GM12874 (cell line): Measurements from ENCODE around the gene ANO7.

Experiments used
- TF ChIP-seq, protein P1 (sequence below): IDR thresholded peaks from 2 replicates; pipeline ENCODE4 v1.5.1; 2011; ENCODE audit warnings: low read depth, mild to moderate bottlenecking, control low read depth, low read length, moderate library complexity; ENCODE audit not compliant: insufficient read depth

Gene ANO7, protein sequence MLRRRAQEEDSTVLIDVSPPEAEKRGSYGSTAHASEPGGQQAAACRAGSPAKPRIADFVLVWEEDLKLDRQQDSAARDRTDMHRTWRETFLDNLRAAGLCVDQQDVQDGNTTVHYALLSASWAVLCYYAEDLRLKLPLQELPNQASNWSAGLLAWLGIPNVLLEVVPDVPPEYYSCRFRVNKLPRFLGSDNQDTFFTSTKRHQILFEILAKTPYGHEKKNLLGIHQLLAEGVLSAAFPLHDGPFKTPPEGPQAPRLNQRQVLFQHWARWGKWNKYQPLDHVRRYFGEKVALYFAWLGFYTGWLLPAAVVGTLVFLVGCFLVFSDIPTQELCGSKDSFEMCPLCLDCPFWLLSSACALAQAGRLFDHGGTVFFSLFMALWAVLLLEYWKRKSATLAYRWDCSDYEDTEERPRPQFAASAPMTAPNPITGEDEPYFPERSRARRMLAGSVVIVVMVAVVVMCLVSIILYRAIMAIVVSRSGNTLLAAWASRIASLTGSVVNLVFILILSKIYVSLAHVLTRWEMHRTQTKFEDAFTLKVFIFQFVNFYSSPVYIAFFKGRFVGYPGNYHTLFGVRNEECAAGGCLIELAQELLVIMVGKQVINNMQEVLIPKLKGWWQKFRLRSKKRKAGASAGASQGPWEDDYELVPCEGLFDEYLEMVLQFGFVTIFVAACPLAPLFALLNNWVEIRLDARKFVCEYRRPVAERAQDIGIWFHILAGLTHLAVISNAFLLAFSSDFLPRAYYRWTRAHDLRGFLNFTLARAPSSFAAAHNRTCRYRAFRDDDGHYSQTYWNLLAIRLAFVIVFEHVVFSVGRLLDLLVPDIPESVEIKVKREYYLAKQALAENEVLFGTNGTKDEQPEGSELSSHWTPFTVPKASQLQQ

DNA sequence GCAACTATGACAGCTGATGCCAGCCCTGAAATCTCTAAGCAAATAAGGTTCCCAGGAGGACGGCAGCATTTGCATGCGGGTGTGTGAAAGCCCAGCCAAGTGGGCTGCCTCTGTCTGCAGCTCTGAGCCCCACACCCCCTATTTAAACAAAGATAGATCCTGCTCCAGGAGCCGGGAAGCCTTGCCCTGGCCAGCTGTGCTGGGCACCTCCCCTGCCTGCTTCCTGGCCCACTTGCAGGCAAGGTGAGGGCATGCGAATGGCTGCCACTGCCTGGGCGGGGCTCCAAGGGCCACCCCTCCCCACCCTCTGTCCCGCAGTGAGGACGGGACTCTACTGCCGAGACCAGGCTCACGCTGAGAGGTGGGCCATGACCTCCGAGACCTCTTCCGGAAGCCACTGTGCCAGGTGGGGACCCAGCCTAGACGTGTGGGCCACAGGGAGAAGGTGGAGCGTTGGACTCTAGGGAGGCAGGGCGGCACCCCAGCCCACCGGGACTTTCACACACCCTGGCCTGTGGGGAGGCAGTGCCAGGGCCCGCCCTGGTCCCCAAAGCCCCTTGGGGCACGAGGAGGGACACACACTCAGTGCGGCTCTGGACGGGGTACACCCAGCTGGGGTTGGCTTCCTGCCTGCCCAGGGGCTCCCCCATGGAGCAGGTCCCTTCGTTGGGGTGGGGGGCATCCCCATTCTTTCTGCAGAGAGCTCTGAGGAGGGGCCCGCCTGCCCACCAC, at the start of gene ANO7:
TSS of gene ANO7 (plus strand) at position 317 of the 732 bp plus-strand sequence. CDS start 1,387 bp downstream, outside the sequence.
- TF ChIP-seq, protein P1, sequence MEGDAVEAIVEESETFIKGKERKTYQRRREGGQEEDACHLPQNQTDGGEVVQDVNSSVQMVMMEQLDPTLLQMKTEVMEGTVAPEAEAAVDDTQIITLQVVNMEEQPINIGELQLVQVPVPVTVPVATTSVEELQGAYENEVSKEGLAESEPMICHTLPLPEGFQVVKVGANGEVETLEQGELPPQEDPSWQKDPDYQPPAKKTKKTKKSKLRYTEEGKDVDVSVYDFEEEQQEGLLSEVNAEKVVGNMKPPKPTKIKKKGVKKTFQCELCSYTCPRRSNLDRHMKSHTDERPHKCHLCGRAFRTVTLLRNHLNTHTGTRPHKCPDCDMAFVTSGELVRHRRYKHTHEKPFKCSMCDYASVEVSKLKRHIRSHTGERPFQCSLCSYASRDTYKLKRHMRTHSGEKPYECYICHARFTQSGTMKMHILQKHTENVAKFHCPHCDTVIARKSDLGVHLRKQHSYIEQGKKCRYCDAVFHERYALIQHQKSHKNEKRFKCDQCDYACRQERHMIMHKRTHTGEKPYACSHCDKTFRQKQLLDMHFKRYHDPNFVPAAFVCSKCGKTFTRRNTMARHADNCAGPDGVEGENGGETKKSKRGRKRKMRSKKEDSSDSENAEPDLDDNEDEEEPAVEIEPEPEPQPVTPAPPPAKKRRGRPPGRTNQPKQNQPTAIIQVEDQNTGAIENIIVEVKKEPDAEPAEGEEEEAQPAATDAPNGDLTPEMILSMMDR: no peak

DNA sequence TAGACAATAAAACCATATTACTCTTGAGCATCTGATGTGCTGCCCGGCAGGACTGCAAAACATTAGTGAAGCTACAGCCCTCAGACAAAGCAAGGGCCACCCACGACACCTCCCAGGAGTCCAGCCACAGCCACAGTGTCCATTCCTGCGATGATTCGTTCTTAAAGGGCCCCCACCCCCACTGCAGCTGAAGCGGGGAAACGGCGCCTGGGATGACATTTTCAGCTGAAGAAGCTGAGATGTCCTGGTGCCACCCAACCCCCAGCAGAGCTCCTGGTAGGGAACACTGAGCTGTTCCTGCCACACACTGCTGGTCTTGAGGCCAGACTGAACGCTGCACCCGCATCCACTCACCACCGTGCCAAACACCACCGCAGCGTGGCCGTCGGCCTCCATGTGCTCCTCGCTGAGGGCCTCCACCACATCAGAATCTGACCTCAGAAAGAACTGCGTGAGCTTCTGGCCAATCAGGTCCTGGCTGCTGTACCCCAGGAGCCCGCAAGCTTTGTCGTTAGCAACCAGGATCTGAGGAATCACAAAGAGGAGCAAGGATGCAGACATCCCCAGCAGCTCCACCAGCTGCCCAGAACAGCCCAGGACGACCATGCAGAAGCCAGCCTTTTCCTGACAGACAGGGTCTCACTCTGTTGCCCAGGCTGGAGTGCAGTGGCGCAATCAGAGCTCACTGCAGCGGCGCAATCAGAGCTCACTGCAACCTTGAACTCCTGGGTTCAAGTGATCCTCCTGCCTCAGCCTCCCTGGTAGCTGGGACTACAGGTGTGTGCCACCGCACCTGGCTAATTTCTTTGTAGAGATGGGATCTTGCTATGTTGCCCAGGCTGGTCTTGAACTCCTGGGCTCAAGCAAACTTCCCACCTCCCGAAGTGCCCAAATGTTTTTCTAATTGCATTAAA, 48.7 kb upstream of the ANO7 start:
- TF ChIP-seq, protein P1: no peak

DNA sequence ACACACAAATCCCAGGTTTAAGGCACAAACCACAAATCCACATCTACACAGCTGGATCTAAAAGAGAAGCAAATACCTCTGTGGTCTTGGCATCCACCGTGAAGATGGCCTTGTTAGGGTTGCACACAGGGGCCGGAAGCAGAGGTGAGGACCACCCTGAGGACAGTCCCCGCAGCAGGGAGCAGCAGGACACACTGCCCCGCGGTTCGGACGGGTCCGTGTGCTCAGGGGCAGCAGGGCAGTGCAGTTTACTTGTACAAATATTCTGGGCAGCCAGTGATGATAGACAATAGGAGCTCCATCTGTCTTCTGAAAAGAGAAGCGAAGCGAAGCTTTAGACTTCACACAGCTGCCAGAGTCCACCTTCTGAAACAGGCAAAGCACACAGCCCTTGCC, 48.0 kb upstream of the ANO7 start:
- TF ChIP-seq, protein P1: no peak

DNA sequence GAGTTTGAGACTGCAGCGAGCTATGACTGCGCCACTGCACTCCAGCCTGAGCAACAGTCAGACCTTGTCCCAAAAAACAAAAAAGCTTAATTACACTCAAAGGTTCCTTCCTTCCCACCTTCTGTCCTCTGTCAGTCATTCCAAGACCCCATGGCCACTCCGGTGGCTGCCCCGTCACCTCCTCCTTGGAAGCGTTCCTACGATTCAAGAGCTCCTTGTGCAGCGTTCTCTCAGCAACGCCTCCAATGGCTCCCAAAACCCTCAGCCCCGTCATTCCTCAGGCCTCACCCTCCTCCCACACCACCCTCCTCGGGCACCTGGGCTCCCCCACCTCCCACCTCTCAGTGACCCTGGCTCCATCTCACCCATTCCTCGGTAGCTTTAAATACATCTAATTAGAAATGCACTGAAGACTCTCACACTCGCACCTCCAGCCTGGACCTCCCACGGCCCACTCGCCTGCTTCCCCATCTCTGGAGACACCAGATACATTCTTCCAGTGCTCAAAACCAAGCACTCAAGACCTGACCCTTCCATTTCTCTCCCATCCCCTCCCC, 47.2 kb upstream of the ANO7 start:
- TF ChIP-seq, protein P1: no peak

DNA sequence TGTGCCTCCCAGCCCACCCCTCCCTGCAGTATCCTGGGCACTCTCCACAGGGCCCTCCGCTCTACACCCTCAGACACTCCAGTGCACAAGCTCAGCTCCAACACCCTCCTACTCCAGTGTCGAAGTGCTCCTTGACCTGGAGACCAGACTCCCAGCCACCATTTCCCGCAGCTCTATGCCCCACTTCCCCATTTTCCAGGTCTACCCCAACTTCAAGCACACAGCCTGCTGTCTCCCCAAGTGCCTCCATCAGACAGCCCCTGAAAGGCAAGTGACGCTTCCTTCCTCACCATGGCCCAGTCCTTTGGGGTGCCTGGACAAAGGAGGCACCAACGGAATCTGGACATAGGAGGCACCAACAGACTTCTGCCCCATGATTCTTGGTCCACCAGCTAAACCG, 46.4 kb upstream of the ANO7 start:
- TF ChIP-seq, protein P1: no peak

DNA sequence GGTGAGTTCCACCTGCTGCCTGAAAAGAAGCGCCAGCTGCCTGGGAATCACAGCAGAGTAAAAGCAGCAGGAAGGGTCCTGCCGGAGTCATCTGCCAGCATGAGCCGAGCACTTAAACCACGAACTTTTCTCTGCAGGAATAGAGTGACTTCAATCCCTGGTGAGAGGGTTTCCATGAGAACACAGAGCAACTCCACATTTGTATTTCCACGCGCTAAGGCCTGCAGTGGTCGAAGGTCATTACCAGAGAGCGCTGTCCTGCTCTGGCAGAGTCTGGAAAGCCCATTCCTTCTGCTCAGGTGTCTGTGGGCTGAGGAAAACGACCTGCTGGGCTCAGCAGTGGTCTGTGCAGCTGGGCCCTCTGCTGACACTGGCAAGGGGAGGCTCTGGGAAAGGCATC, 45.9 kb upstream of the ANO7 start:
- TF ChIP-seq, protein P1: no peak
